Cortex of kidney (tissue), 1 donor: ENCODE results near the gene PRSS8.

Source experiments
- DNase-seq: peaks from one replicate; lab custom pipeline; 2025; lab: John Stamatoyannopoulos, UW

Gene PRSS8

GRCh38 chr16:31128711-31129567 lies 6.6 kb downstream of the PRSS8 start:
- DNase-seq: no peak

GRCh38 chr16:31127182-31127581 lies 8.3 kb downstream of the PRSS8 start:
- DNase-seq: no peak

GRCh38 chr16:31125844-31126243 lies 9.7 kb downstream of the PRSS8 start:
- no peak for DNase-seq

GRCh38 chr16:31120129-31120528 lies 15.4 kb downstream of the PRSS8 start:
- DNase-seq: no peak

- DNase-seq: no peak
Measured at GRCh38 chr16:31118223-31119155, 17.0 kb downstream of the PRSS8 start.

- DNase-seq: no peak
Measured at GRCh38 chr16:31117384-31118222, 17.9 kb downstream of the PRSS8 start, which contains the start of gene KAT8. Gene KAT8 (plus strand): TSS chr16:31117664. CDS start chr16:31117682, 18 bp downstream.

- DNase-seq: no peak
Measured at GRCh38 chr16:31114468-31114867, 21.1 kb downstream of the PRSS8 start.

GRCh38 chr16:31113121-31114120 lies 22.1 kb downstream of the PRSS8 start:
- no peak for DNase-seq

GRCh38 chr16:31112711-31113110 lies 22.8 kb downstream of the PRSS8 start:
- no peak for DNase-seq

GRCh38 chr16:31111881-31112466 lies 23.6 kb downstream of the PRSS8 start:
- no peak for DNase-seq

GRCh38 chr16:31110106-31111034 lies 25.2 kb downstream of the PRSS8 start:
- no peak for DNase-seq

- no peak for DNase-seq
Measured at GRCh38 chr16:31109622-31110021, 25.9 kb downstream of the PRSS8 start.

GRCh38 chr16:31108794-31109558 lies 26.6 kb downstream of the PRSS8 start:
- DNase-seq: no peak

GRCh38 chr16:31108035-31108793 lies 27.3 kb downstream of the PRSS8 start, which contains the start of gene BCKDK:
Gene BCKDK (plus strand): TSS chr16:31108386. CDS start chr16:31109224, 838 bp downstream.
- DNase-seq: no peak

- DNase-seq: no peak
Measured at GRCh38 chr16:31107465-31107867, 28.1 kb downstream of the PRSS8 start.

GRCh38 chr16:31106509-31107464 lies 28.7 kb downstream of the PRSS8 start:
- no peak for DNase-seq
